ENCODE measurements around the gene PRIMA1.
A peak's percentile ranks its signal among the peaks of the same experiment; 100 is the strongest.
"Not testable (repeated sequence)": the region's sequence is repeated elsewhere in the genome, so short reads cannot be mapped to it uniquely, and the experiment has no call there.

The PRIMA1 gene

GRCh38 chr14:93811676-93812075 is 23.4 kb upstream of the PRIMA1 start:
- Histone ChIP-seq H3K27me3 (ENCODE audit: insufficient read depth, low read depth, severe bottlenecking) (no peaks in the 10 kb centered on the region), H3K4me3 (ENCODE audit: low read depth, low read length) (no peak overlapping the region), H3K9me3 (ENCODE audit: severe bottlenecking) (peaks cover 10% of the 10 kb centered on the region), H3K27ac (no peak overlapping the region), H3K36me3 (no peaks in the 10 kb centered on the region)
- DNase-seq, result no peak
- TF ChIP-seq CTCF (IDR thresholded peaks at IDR 0.05; ENCODE audit: low read depth, low read length), result no peak

GRCh38 chr14:93811020-93811419 is 22.7 kb upstream of the PRIMA1 start:
- no peak for TF ChIP-seq CTCF (IDR thresholded peaks at IDR 0.05; ENCODE audit: low read depth, low read length)
- Histone ChIP-seq H3K4me3 (ENCODE audit: low read depth, low read length) (no peak overlapping the region), H3K27me3 (ENCODE audit: insufficient read depth, low read depth, severe bottlenecking) (no peaks in the 10 kb centered on the region), H3K27ac (no peak overlapping the region), H3K36me3 (no peaks in the 10 kb centered on the region), H3K9me3 (ENCODE audit: severe bottlenecking) (peaks cover 10% of the 10 kb centered on the region)
- DNase-seq, result no peak

- H3K4me3 ChIP-seq (ENCODE audit: low read depth, low read length); H3K27ac ChIP-seq; H3K9me3 ChIP-seq (ENCODE audit: severe bottlenecking); H3K36me3 ChIP-seq; H3K27me3 ChIP-seq (ENCODE audit: insufficient read depth, low read depth, severe bottlenecking); DNase-seq: not testable (repeated sequence)
These were observed 21.5 kb upstream of the PRIMA1 start for GRCh38 chr14:93809491-93810420.

GRCh38 chr14:93804654-93805053 is 16.4 kb upstream of the PRIMA1 start:
- peak; percentile 31; the same call in 1 of the 2 replicates for TF ChIP-seq CTCF (IDR thresholded peaks at IDR 0.05; ENCODE audit: low read depth, low read length)
- H3K4me3 ChIP-seq (ENCODE audit: low read depth, low read length), result no peak overlapping the region
- H3K36me3 ChIP-seq, result no peaks in the 10 kb centered on the region
- no peaks in the 10 kb centered on the region for H3K27me3 ChIP-seq (ENCODE audit: insufficient read depth, low read depth, severe bottlenecking)
- H3K27ac ChIP-seq, result no peak overlapping the region
- no peaks in the 10 kb centered on the region for H3K9me3 ChIP-seq (ENCODE audit: severe bottlenecking)
- no peak for DNase-seq

GRCh38 chr14:93803408-93804318 is 15.4 kb upstream of the PRIMA1 start:
- Histone ChIP-seq H3K4me3 (ENCODE audit: low read depth, low read length) (no peak overlapping the region), H3K9me3 (ENCODE audit: severe bottlenecking) (no peaks in the 10 kb centered on the region), H3K27me3 (ENCODE audit: insufficient read depth, low read depth, severe bottlenecking) (no peaks in the 10 kb centered on the region), H3K27ac (no peak overlapping the region), H3K36me3 (no peaks in the 10 kb centered on the region)
- DNase-seq, result no peak
- TF ChIP-seq CTCF (IDR thresholded peaks at IDR 0.05; ENCODE audit: low read depth, low read length), result no peak
